Smooth muscle cell of the umbilical artery (primary cell): ENCODE data around the gene ALS2CL. TPM values are rescaled to one million over a fixed set of nuclear protein-coding genes. Genes with fewer than 3 reads are reported as not detected.

ENCODE experiments used
- total RNA-seq: library from RNA; depleted of rRNA; stranded (reverse); fragments of >200 nt; gene quantifications from 2 replicates; pipeline ENCODE4 v1.2.3, GENCODE V29; 2014

Gene ALS2CL
- total RNA-seq, result 0.30 and 0.37 TPM in 2 replicates

GRCh38 chr3:46693038-46693891 is at the start of gene ALS2CL:
Gene ALS2CL (minus strand): TSS chr3:46693679. CDS start chr3:46689440, 4,239 bp downstream.

GRCh38 chr3:46717447-46718231 is 24.2 kb upstream of the ALS2CL start, which contains the start of gene PRSS50:
Gene PRSS50 (minus strand): TSS chr3:46717869. CDS start chr3:46717824, 45 bp downstream.

GRCh38 chr3:46701181-46701939 is 7.9 kb upstream of the ALS2CL start, which contains the start of gene TMIE:
Gene TMIE (plus strand): TSS chr3:46701392. CDS start chr3:46701488, 96 bp downstream.

Other genes starting within 250 kb of the ALS2CL start
- gene LTF, start 228.8 kb downstream of the ALS2CL start, total RNA-seq, result not detected in 2 replicates
- not detected in 2 replicates for gene RTP3, start 195.7 kb downstream of the ALS2CL start, total RNA-seq
- under 0.01 and 0.23 TPM in 2 replicates for gene LRRC2, start 127.4 kb downstream of the ALS2CL start, total RNA-seq
- not detected in 2 replicates for gene FAM240A, start 81.2 kb downstream of the ALS2CL start, total RNA-seq
- gene TMIE, start 7.7 kb upstream of the ALS2CL start, total RNA-seq, result not detected in 2 replicates
- not detected in 2 replicates for gene PRSS50, start 24.2 kb upstream of the ALS2CL start, total RNA-seq
- not detected in 2 replicates for gene MYL3, start 169.8 kb upstream of the ALS2CL start, total RNA-seq
- gene PTH1R, start 184.0 kb upstream of the ALS2CL start, total RNA-seq, result not detected in 2 replicates